Neural progenitor cell (in vitro differentiated cells): ENCODE measurements around the gene HAUS6.

ENCODE experiments used
- EZH2 ChIP-seq: fragments of 200-600 bp; sonication (generic); IDR thresholded peaks from 2 replicates; pipeline ENCODE4 v1.6.1; 2017; ENCODE audit warnings: antibody characterized with exemption, mild to moderate bottlenecking, moderate library complexity
- TF ChIP-seq, protein P1 (sequence below): fragments of 200-600 bp; sonication (generic); IDR thresholded peaks from 2 replicates; pipeline ENCODE4 v1.5.1; 2017; ENCODE audit warnings: antibody characterized with exemption, mild to moderate bottlenecking

DNA sequence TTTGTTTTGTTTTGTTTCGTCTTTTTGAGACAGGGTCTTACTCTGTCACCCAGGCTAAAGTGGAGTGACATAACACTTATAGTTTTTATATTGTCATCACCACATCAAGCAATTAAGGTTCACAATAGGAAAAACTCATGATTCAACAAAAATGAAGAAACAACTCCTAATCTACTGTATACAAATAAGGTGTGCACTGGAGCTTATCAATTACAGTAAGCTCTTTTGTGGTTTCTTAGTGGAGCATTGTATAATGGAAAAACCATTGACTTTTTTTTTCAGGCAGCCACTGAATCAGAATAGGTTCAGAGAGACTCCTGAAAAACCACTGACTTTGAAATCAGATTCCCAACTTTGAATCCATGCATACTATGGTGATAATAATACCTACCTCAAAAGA, 35.4 kb upstream of the HAUS6 start:
- TF ChIP-seq, protein P1, sequence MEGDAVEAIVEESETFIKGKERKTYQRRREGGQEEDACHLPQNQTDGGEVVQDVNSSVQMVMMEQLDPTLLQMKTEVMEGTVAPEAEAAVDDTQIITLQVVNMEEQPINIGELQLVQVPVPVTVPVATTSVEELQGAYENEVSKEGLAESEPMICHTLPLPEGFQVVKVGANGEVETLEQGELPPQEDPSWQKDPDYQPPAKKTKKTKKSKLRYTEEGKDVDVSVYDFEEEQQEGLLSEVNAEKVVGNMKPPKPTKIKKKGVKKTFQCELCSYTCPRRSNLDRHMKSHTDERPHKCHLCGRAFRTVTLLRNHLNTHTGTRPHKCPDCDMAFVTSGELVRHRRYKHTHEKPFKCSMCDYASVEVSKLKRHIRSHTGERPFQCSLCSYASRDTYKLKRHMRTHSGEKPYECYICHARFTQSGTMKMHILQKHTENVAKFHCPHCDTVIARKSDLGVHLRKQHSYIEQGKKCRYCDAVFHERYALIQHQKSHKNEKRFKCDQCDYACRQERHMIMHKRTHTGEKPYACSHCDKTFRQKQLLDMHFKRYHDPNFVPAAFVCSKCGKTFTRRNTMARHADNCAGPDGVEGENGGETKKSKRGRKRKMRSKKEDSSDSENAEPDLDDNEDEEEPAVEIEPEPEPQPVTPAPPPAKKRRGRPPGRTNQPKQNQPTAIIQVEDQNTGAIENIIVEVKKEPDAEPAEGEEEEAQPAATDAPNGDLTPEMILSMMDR: no peak
- TF ChIP-seq EZH2: no peak
